ENCODE data around the gene DMD. TPM values are rescaled to one million over a fixed set of nuclear protein-coding genes. Genes with fewer than 3 reads are reported as not detected.

DMD gene
- total and polyA plus RNA-seq, 8 donors = 6.8 to 117 (median 44.2) TPM

GRCh38 chrX:32572644-32573043, 638.7 kb downstream of the DMD start:
- 72 to 89% (median 84%) methylated on average over 2 of the region's 2 CpGs for WGBS, 5 donors
- Histone ChIP-seq H3K27me3 (no peaks in the 10 kb centered on the region), H3K4me1 (no peaks in the 10 kb centered on the region), H3K9me3 (no peaks in the 10 kb centered on the region), H3K27ac (no peak overlapping the region), H3K36me3 (no peaks in the 10 kb centered on the region), H3K4me3 (no peak overlapping the region)
- DNase-seq = no peak
- intact Hi-C loops (cut with DNase I; ENCODE audit: low total_unique reads) = no loop called here
- TF ChIP-seq POLR2AphosphoS5 (IDR thresholded peaks at IDR 0.05) (no peak), EP300 (IDR thresholded peaks at IDR 0.05) (no peak), POLR2A (IDR thresholded peaks at IDR 0.05) (no peak)
- TF ChIP-seq, protein P1, sequence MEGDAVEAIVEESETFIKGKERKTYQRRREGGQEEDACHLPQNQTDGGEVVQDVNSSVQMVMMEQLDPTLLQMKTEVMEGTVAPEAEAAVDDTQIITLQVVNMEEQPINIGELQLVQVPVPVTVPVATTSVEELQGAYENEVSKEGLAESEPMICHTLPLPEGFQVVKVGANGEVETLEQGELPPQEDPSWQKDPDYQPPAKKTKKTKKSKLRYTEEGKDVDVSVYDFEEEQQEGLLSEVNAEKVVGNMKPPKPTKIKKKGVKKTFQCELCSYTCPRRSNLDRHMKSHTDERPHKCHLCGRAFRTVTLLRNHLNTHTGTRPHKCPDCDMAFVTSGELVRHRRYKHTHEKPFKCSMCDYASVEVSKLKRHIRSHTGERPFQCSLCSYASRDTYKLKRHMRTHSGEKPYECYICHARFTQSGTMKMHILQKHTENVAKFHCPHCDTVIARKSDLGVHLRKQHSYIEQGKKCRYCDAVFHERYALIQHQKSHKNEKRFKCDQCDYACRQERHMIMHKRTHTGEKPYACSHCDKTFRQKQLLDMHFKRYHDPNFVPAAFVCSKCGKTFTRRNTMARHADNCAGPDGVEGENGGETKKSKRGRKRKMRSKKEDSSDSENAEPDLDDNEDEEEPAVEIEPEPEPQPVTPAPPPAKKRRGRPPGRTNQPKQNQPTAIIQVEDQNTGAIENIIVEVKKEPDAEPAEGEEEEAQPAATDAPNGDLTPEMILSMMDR (IDR thresholded peaks at IDR 0.05) = no peak

- Histone ChIP-seq H3K27ac (no peak overlapping the region), H3K4me3 (no peak overlapping the region), H3K9me3 (no peaks in the 10 kb centered on the region), H3K36me3 (no peaks in the 10 kb centered on the region), H3K4me1 (no peaks in the 10 kb centered on the region), H3K27me3 (no peaks in the 10 kb centered on the region)
- intact Hi-C loops (cut with DNase I; ENCODE audit: low total_unique reads) = no loop called here
- TF ChIP-seq POLR2A (IDR thresholded peaks at IDR 0.05) = no peak
- TF ChIP-seq, protein P1 (IDR thresholded peaks at IDR 0.05) = no peak
- no peak for TF ChIP-seq EP300 (IDR thresholded peaks at IDR 0.05)
- no peak for TF ChIP-seq POLR2AphosphoS5 (IDR thresholded peaks at IDR 0.05)
- no peak for DNase-seq
- WGBS, 5 donors = 42 to 77% (median 54%) methylated on average over 2 of the region's 2 CpGs
Observed at GRCh38 chrX:32571579-32571978, 639.8 kb downstream of the DMD start.

- Histone ChIP-seq H3K36me3 (no peaks in the 10 kb centered on the region), H3K4me3 (no peak overlapping the region), H3K9me3 (peaks cover 0 to 3% (median 0%) of the 10 kb centered on the region in 4 donors), H3K27ac (no peak overlapping the region), H3K27me3 (no peaks in the 10 kb centered on the region), H3K4me1 (no peaks in the 10 kb centered on the region)
- no peak for DNase-seq
- WGBS, 5 donors = 30 to 61% (median 50%) methylated on average over 4 of the region's 4 CpGs
- TF ChIP-seq POLR2A (IDR thresholded peaks at IDR 0.05) (no peak), POLR2AphosphoS5 (IDR thresholded peaks at IDR 0.05) (no peak), EP300 (IDR thresholded peaks at IDR 0.05) (no peak)
- TF ChIP-seq, protein P1 (IDR thresholded peaks at IDR 0.05) = no peak
- intact Hi-C loops (cut with DNase I; ENCODE audit: low total_unique reads) = no loop called here
Observed at GRCh38 chrX:32562261-32562660, 649.1 kb downstream of the DMD start.

GRCh38 chrX:32545101-32545500, 666.2 kb downstream of the DMD start:
- Histone ChIP-seq H3K27me3 (no peaks in the 10 kb centered on the region), H3K9me3 (no peaks in the 10 kb centered on the region), H3K4me3 (no peak overlapping the region), H3K4me1 (no peaks in the 10 kb centered on the region), H3K27ac (no peak overlapping the region), H3K36me3 (no peaks in the 10 kb centered on the region)
- DNase-seq = no peak
- TF ChIP-seq, protein P1 (IDR thresholded peaks at IDR 0.05) = no peak
- TF ChIP-seq POLR2AphosphoS5 (IDR thresholded peaks at IDR 0.05) (no peak), EP300 (IDR thresholded peaks at IDR 0.05) (no peak), POLR2A (IDR thresholded peaks at IDR 0.05) (no peak)
- 75 to 88% (median 78%) methylated on average over 1 of the region's 1 CpG for WGBS, 5 donors
- intact Hi-C loops (cut with DNase I; ENCODE audit: low total_unique reads) = no loop called here
